SK-N-SH treated with all-trans-retinoic acid at 6 μM for 48 hours (cell line): ENCODE results near the gene CBFA2T3.

Source experiments
- ATAC-seq: fragments of 200-7000 bp; cut with Tn5 transposase; 3 replicates; pipeline ENCODE4 v1.9.1; 2020; ENCODE audit warnings: mild to moderate bottlenecking, moderate library complexity
- ARNTL ChIP-seq: fragments of 450-650 bp; formaldehyde crosslinking; IDR thresholded peaks from 2 replicates; pipeline ENCODE4 v1.5.0; 2020; ENCODE audit warnings: low read depth, mild to moderate bottlenecking, moderate library complexity, borderline replicate concordance
- BACH2 ChIP-seq: fragments of 250-450 bp; sonication (Bioruptor Pico); IDR thresholded peaks from 2 replicates; pipeline ENCODE4 v1.9.0; 2021; ENCODE audit warnings: mild to moderate bottlenecking, borderline replicate concordance
- CREB5 ChIP-seq: fragments of 250-450 bp; sonication (Bioruptor Pico); IDR thresholded peaks from 2 replicates; pipeline ENCODE4 v1.5.1; 2020; ENCODE audit warnings: low read depth, mild to moderate bottlenecking, moderate library complexity
- CSRNP3 ChIP-seq: fragments of 250-450 bp; sonication (Bioruptor Pico); IDR thresholded peaks from 2 replicates; pipeline ENCODE4 v1.5.1; 2021; ENCODE audit warnings: mild to moderate bottlenecking, moderate library complexity
- ESRRG ChIP-seq: fragments of 250-450 bp; sonication (Bioruptor Pico); IDR thresholded peaks from 2 replicates; pipeline ENCODE4 v1.6.1; 2021; ENCODE audit warnings: mild to moderate bottlenecking
- GLIS3 ChIP-seq: fragments of 250-450 bp; sonication (Bioruptor Pico); IDR thresholded peaks from 2 replicates; pipeline ENCODE4 v1.5.0; 2020; ENCODE audit warnings: mild to moderate bottlenecking, moderate library complexity
- ISL1 ChIP-seq: fragments of 250-450 bp; sonication (Bioruptor Pico); IDR thresholded peaks from 2 replicates; pipeline ENCODE4 v2.1.2; 2022; ENCODE audit warnings: mild to moderate bottlenecking, moderate library complexity
- OSR1 ChIP-seq: fragments of 250-450 bp; sonication (Bioruptor Pico); IDR thresholded peaks from 2 replicates; pipeline ENCODE4 v1.8.0; 2022; ENCODE audit warnings: moderate library complexity, mild to moderate bottlenecking, inconsistent platforms
- POU6F1 ChIP-seq: fragments of 250-450 bp; sonication (Bioruptor Pico); IDR thresholded peaks from 2 replicates; pipeline ENCODE4 v1.8.0; 2021; ENCODE audit warnings: low read depth, mild to moderate bottlenecking, moderate library complexity, borderline replicate concordance
- PPARA ChIP-seq: fragments of 250-450 bp; sonication (Bioruptor Pico); IDR thresholded peaks from 2 replicates; pipeline ENCODE4 v1.5.0; 2020; ENCODE audit warnings: mild to moderate bottlenecking, borderline replicate concordance
- RARB ChIP-seq: fragments of 250-450 bp; sonication (Bioruptor Pico); IDR thresholded peaks from 2 replicates; pipeline ENCODE4 v1.8.0; 2021; ENCODE audit warnings: mild to moderate bottlenecking, moderate library complexity
- SNAI2 ChIP-seq: fragments of 250-450 bp; sonication (Bioruptor Pico); IDR thresholded peaks from 2 replicates; pipeline ENCODE4 v1.5.0; 2020; ENCODE audit warnings: mild to moderate bottlenecking, moderate library complexity
- TCF4 ChIP-seq: fragments of 250-450 bp; sonication (Bioruptor Pico); IDR thresholded peaks from 2 replicates; pipeline ENCODE4 v1.8.0; 2021; ENCODE audit warnings: mild to moderate bottlenecking, moderate library complexity, borderline replicate concordance
- TOX ChIP-seq: fragments of 250-450 bp; sonication (Bioruptor Pico); IDR thresholded peaks from 2 replicates; pipeline ENCODE4 v1.8.0; 2021; ENCODE audit warnings: mild to moderate bottlenecking, moderate library complexity, borderline replicate concordance
- TSHZ2 ChIP-seq: fragments of 250-450 bp; sonication (Bioruptor Pico); IDR thresholded peaks from 2 replicates; pipeline ENCODE4 v1.5.0; 2020; ENCODE audit warnings: mild to moderate bottlenecking, moderate library complexity
- ZC3H10 ChIP-seq: fragments of 250-450 bp; sonication (Bioruptor Pico); IDR thresholded peaks from 2 replicates; pipeline ENCODE4 v1.5.1; 2021; ENCODE audit warnings: mild to moderate bottlenecking, moderate library complexity
- ZFP3 ChIP-seq: fragments of 250-450 bp; sonication (Bioruptor Pico); IDR thresholded peaks from 2 replicates; pipeline ENCODE4 v1.5.0; 2020; ENCODE audit warnings: mild to moderate bottlenecking, moderate library complexity
- ZFP30 ChIP-seq: fragments of 450-650 bp; formaldehyde crosslinking; IDR thresholded peaks from 2 replicates; pipeline ENCODE4 v1.5.0; 2022; ENCODE audit warnings: mild to moderate bottlenecking, moderate library complexity
- ZNF565 ChIP-seq: fragments of 450-650 bp; formaldehyde crosslinking; conservative IDR thresholded peaks from 2 replicates; pipeline ENCODE4 v1.5.0; 2020; ENCODE audit warnings: low read depth, mild to moderate bottlenecking, moderate library complexity
- ZNF70 ChIP-seq: fragments of 450-650 bp; formaldehyde crosslinking; IDR thresholded peaks from 2 replicates; pipeline ENCODE4 v1.5.0; 2020; ENCODE audit warnings: mild to moderate bottlenecking, moderate library complexity
- ZNF8 ChIP-seq: fragments of 450-650 bp; formaldehyde crosslinking; IDR thresholded peaks from 2 replicates; pipeline ENCODE4 v1.5.0; 2020; ENCODE audit warnings: mild to moderate bottlenecking, moderate library complexity

CBFA2T3 gene

GRCh38 chr16:88917146-88917914 lies 59.7 kb downstream of the CBFA2T3 start:
- TF ChIP-seq PPARA (CRISPR knock-in tag) = no peak
- TF ChIP-seq OSR1 = no peak
- no peak for TF ChIP-seq TSHZ2 (CRISPR knock-in tag)
- no peak for TF ChIP-seq ZNF8 (CRISPR knock-in tag)
- TF ChIP-seq RARB = no peak
- no peak for TF ChIP-seq ZC3H10
- ATAC-seq = no peak

GRCh38 chr16:88915639-88916327 lies 61.2 kb downstream of the CBFA2T3 start:
- TF ChIP-seq ZNF70 (CRISPR knock-in tag) = no peak
- TF ChIP-seq ZNF565 (CRISPR knock-in tag) = no peak
- no peak for TF ChIP-seq ISL1 (CRISPR knock-in tag)
- TF ChIP-seq PPARA (CRISPR knock-in tag) = no peak
- TF ChIP-seq ZFP30 = no peak
- TF ChIP-seq ARNTL (CRISPR knock-in tag) = no peak
- TF ChIP-seq CSRNP3 (CRISPR knock-in tag) = no peak
- TF ChIP-seq BACH2 (CRISPR knock-in tag) = no peak
- TF ChIP-seq POU6F1 (CRISPR knock-in tag) = no peak
- no peak for TF ChIP-seq TOX (CRISPR knock-in tag)
- no peak for TF ChIP-seq ESRRG
- TF ChIP-seq SNAI2 = no peak
- no peak for TF ChIP-seq ZFP3 (CRISPR knock-in tag)
- no peak for TF ChIP-seq ZNF8 (CRISPR knock-in tag)
- no peak for TF ChIP-seq OSR1
- TF ChIP-seq CREB5 (CRISPR knock-in tag) = no peak
- TF ChIP-seq TSHZ2 (CRISPR knock-in tag) = no peak
- TF ChIP-seq GLIS3 (CRISPR knock-in tag) = no peak
- TF ChIP-seq TCF4 (CRISPR knock-in tag) = no peak
- TF ChIP-seq, all 23 proteins: peak for 0
- ATAC-seq = no peak
